Uterus (tissue), 2 donors: Measurements from ENCODE around the gene RAB11FIP3.

Source experiments
- CTCF ChIP-seq, 4 experiments: fragments of 200-600 bp in 2 of 4; fragments of 450-650 bp in 2 of 4; sonication (generic) in 2 of 4; IDR thresholded peaks; one replicate each; pipeline ENCODE4 v1.5.1; 2016 to 2019; ENCODE audit warnings: antibody characterized with exemption in 4 of 4, mild to moderate bottlenecking in 2 of 4, moderate library complexity in 1 of 4
- POLR2A ChIP-seq, 2 donors: fragments of 450-650 bp; IDR thresholded peaks; one replicate each; pipeline ENCODE4 v1.6.1; 2016; ENCODE audit warnings: antibody characterized with exemption in 2 of 2, mild to moderate bottlenecking in 1 of 2, moderate library complexity in 1 of 2

GRCh38 chr16:468068-468821 lies 42.8 kb downstream of the RAB11FIP3 start:
- TF ChIP-seq CTCF (IDR thresholded peaks at IDR 0.05) (no peak), POLR2A (IDR thresholded peaks at IDR 0.05) (no peak)
